Fibroblast of the aortic adventitia (primary cell): Measurements from ENCODE around the gene HK1. TPM values are rescaled to one million over a fixed set of nuclear protein-coding genes. Genes with fewer than 3 reads are reported as not detected.

ENCODE experiments used
- DNase-seq: peaks from one replicate; pipeline ENCODE4 v3.0.0-alpha.2; 2010; ENCODE audit warnings: low read depth
- H3K4me3 ChIP-seq: 2 replicates; pipeline ENCODE4 v1.5.1; 2011; ENCODE audit warnings: low read depth, mild to moderate bottlenecking, control low read depth, low read length, moderate library complexity
- total RNA-seq: library from RNA; depleted of rRNA; stranded (reverse); fragments of >200 nt; gene quantifications from 2 replicates; pipeline ENCODE4 v1.2.3, GENCODE V29; 2012; ENCODE audit warnings: low replicate concordance
- TF ChIP-seq, protein P1 (sequence below): IDR thresholded peaks from 2 replicates; pipeline ENCODE4 v1.5.1; 2011; ENCODE audit warnings: mild to moderate bottlenecking, low read length, control low read depth, inconsistent platforms; ENCODE audit not compliant: insufficient read depth

The HK1 gene
- total RNA-seq, 1 donor, result 84.1 TPM

DNA sequence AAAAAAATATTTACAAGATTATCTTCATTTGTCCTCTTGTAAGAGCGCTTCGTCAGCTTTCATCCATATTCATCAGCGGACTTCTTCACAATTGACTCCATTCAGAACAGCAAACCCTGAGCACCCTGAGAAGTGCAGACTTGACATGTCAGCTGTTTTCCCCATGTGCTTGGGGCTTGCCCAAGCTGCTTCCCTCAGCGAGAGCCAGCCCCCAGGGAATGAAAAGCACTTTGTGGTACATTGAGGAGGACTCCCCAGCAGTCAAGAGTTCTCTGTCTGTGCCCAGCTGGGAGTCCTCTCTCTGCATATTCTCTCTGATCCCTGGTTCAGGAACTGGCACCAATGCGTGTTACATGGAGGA lies 35.5 kb upstream of the HK1 start:
- H3K4me3 ChIP-seq, result no peak overlapping the region
- TF ChIP-seq, protein P1, sequence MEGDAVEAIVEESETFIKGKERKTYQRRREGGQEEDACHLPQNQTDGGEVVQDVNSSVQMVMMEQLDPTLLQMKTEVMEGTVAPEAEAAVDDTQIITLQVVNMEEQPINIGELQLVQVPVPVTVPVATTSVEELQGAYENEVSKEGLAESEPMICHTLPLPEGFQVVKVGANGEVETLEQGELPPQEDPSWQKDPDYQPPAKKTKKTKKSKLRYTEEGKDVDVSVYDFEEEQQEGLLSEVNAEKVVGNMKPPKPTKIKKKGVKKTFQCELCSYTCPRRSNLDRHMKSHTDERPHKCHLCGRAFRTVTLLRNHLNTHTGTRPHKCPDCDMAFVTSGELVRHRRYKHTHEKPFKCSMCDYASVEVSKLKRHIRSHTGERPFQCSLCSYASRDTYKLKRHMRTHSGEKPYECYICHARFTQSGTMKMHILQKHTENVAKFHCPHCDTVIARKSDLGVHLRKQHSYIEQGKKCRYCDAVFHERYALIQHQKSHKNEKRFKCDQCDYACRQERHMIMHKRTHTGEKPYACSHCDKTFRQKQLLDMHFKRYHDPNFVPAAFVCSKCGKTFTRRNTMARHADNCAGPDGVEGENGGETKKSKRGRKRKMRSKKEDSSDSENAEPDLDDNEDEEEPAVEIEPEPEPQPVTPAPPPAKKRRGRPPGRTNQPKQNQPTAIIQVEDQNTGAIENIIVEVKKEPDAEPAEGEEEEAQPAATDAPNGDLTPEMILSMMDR, result no peak
- no peak for DNase-seq

DNA sequence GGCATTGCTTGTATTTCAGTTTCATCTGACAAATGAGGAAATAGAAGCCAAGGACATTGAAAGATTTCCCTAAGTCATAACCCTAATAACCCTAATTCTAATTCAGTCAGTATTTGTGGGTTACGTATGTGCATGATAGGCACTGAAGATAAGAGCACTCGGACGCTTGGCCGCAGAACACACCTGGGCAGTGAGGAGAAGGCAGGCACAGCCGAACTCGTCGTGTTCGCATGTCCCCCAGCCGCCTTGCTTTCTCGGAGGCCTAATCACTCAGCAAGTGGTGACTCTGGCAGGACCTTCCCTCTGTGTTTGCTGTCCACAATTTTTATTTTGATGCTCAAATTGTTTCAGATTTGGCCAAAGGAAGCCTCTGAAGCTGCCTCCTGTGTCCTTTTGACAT lies 34.5 kb upstream of the HK1 start:
- no peak for DNase-seq
- TF ChIP-seq, protein P1, result no peak
- H3K4me3 ChIP-seq, result no peak overlapping the region

DNA sequence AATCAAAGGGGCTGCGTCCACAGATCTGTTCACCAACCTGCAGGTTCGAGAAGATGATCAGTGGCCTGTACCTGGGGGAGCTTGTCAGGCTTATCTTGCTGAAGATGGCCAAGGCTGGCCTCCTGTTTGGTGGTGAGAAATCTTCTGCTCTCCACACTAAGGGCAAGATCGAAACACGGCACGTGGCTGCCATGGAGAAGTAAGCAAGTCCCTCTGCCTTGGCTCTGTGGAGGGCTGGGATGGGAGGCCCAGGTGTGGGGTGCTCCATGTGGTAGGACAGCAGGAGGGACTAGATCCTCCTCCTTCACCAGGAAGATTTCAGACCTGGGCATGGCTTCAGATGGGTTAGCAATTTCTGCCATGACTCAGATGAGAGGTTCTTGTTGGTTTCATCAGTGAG lies 32.3 kb upstream of the HK1 start:
- DNase-seq, result no peak
- TF ChIP-seq, protein P1, result no peak
- no peak overlapping the region for H3K4me3 ChIP-seq

DNA sequence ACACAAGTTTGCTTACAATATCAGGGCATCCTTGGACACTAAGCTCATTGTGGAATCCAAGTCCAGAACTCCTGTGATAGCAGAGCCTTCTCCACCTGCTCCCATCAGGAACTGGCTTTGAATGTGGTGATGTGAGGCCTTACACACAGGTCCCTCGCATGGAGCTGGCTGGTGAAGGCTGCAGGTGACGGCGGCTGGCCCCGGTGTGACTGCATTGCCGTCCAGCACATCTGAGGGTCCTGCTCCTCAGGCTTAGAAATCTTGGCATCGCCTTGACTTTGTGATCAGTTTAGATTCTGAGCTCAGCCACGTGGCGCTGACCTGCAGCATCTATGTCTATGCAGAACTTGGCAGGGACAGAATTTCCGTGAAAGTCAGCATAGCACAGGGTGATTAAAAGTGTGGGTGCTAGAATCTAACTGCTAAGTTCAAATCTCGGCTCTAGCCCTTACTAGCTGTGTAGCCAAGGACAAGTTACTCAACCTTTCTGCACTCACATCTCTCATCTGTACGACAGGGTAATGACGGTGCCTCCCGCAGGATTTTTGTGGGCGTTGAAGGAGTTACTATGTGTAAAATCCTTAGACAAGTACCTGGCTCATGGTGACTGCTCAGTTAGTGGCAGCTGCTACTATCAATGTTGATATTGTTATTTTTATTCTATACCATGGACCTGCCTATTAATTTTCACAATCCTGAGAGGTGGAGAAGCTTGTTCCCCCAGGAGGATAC lies 31.5 kb upstream of the HK1 start:
- H3K4me3 ChIP-seq, result no peak overlapping the region
- TF ChIP-seq, protein P1, result no peak
- DNase-seq, result no peak

DNA sequence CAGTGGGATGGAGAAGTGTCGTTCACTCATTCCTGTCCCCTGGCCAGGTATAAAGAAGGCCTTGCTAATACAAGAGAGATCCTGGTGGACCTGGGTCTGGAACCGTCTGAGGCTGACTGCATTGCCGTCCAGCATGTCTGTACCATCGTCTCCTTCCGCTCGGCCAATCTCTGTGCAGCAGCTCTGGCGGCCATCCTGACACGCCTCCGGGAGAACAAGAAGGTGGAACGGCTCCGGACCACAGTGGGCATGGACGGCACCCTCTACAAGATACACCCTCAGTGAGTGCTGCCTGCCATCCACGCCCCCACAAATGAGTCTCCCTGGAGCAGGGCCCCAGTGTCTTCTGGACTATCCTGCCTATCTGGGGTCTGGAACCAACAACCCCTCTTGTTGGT lies 31.0 kb upstream of the HK1 start:
- TF ChIP-seq, protein P1, result no peak
- no peak for DNase-seq
- H3K4me3 ChIP-seq, result no peak overlapping the region

DNA sequence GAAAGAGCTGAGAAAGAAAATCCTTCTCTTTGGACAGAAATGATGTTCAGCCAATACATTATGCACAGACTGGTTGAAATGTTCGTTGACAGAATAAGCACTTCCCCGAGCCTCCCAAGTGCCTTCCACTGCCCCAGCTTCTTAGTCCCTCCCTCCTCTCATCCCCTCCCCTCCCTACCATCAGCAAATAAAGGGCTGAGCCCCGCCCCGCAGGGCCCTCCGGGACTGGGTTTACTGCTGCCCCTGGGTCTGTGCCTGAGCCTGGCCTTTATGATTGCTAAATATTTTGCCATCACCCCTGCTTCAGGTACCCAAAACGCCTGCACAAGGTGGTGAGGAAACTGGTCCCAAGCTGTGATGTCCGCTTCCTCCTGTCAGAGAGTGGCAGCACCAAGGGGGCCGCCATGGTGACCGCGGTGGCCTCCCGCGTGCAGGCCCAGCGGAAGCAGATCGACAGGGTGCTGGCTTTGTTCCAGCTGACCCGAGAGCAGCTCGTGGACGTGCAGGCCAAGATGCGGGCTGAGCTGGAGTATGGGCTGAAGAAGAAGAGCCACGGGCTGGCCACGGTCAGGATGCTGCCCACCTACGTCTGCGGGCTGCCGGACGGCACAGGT lies 30.1 kb upstream of the HK1 start:
- H3K4me3 ChIP-seq, result no peak overlapping the region
- TF ChIP-seq, protein P1, result no peak
- no peak for DNase-seq
